ENCODE measurements around the gene AOPEP. TPM values are rescaled to one million over a fixed set of nuclear protein-coding genes. Genes with fewer than 3 reads are reported as not detected.

AOPEP gene
- total and polyA plus RNA-seq, 2 of the 13 experiments (the other 11 are each of a cell fraction or from before 2014, with no cell fraction given), result 22.2 to 41.6 TPM

DNA sequence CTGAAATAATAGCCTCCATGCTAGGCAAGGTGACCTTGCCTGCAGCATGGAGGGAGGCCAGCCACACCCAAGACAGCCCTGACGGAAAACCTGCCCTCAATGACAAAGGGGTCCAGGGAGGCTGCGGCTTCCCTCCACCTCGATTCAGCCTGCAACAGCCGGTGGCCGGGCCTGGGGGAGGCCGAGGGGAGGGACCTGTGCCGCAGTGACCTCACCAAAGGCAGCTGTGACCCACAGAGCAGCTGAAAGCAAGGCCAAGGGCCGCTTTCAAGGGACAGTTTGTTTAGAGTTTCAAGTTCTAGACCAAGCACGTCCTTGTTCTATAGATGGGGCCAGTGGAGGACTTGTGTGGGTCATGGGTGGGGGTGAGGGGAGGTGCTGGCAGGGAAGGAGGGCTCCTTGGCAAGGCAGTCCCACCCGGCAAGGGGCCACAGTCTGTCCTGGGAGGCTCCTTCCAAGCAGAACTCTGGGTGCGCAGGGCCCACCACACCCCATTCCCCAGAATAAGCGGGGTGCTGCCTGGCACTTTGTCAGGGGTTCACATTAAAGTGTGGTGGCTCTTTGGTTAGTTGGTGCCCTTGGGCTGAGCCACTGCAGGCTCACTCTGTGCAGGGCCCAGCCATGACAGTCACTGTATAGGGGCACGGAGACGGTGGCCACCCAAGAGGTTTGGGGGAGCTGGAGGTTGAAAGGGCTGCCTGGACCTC lies 364.5 kb downstream of the AOPEP start (continued):
- no peak for TF ChIP-seq MXD1 (CRISPR knock-in tag; IDR thresholded peaks at IDR 0.05)
- no peak for TF ChIP-seq NCOA2 (CRISPR knock-in tag; IDR thresholded peaks at IDR 0.05)
- TF ChIP-seq NFATC3 (CRISPR knock-in tag; IDR thresholded peaks at IDR 0.05), result no peak
- peak; percentile 82 for TF ChIP-seq RBM22 (optimal IDR thresholded peaks at IDR 0.05; ENCODE audit: low read length)
- peak; percentile 91 for TF ChIP-seq AGO2 (optimal IDR thresholded peaks at IDR 0.05; ENCODE audit: low read depth, low read length)
- TF ChIP-seq NFYC (CRISPR knock-in tag; IDR thresholded peaks at IDR 0.05), result no peak

GRCh38 chr9:95091601-95092261 lies 365.2 kb downstream of the AOPEP start:
- Histone ChIP-seq H3K27me3 (ENCODE audit: control insufficient read depth in 1 of 2, insufficient read depth in 2 of 2, low read length in 2 of 2) (no peaks in the 10 kb centered on the region), H3K4me2 (ENCODE audit: low read depth, low read length) (no peak overlapping the region), H4K20me1 (ENCODE audit: insufficient read depth, low read length) (peaks cover 3% of the 10 kb centered on the region; the same call in 1 of the 2 replicates), H3K4me3 (replicated peaks in 1 of 3; ENCODE audit: insufficient read depth in 1 of 3, low read depth in 2 of 3, low read length in 3 of 3) (no peak overlapping the region), H3K4me1 (ENCODE audit: insufficient read depth, low read length) (peaks cover 18% of the 10 kb centered on the region), H3K9ac (ENCODE audit: insufficient read depth, low read depth, low read length) (no peak overlapping the region), H3K9me3 (ENCODE audit: low read length) (no peaks in the 10 kb centered on the region), H2AFZ (ENCODE audit: low read length) (no peak overlapping the region), H3K27ac (ENCODE audit: extremely low read length, insufficient read depth, low read length) (no peak overlapping the region), H3K79me2 (ENCODE audit: insufficient read depth, low read length) (no peaks in the 10 kb centered on the region), H3K36me3 (replicated peaks in 1 of 2; ENCODE audit: control insufficient read depth in 1 of 2, insufficient read depth in 2 of 2, low read length in 2 of 2) (peaks cover 7 to 16% of the 10 kb centered on the region in 2 experiments; a peak in 3 of 5 replicates)
- DNase-seq (ENCODE audit: low spot score), result no peak
- peak; percentile 11 for ATAC-seq
- no peak for FAIRE-seq
- 82% methylated on average over 3 of the region's 12 CpGs for WGBS (ENCODE audit: low lambda C conversion rate)
- CTCF ChIA-PET (ENCODE audit: low intra/inter-chr PET ratio, low total read pairs), result no interaction called here
- intact Hi-C loops (cut with micrococcal nuclease; ENCODE audit: unreplicated experiment) (no loop called here), in situ Hi-C loops (cut with HindIII; ENCODE audit: extremely low pct_ligation_motif_present, low pct_unique_long_range_greater_than_20kb) (no loop called here)
- TF ChIP-seq ZNF543 (CRISPR knock-in tag; IDR thresholded peaks at IDR 0.05) (0 out of 2 replicates have a peak, but pooled peaks have one; percentile 21), REPIN1 (CRISPR knock-in tag; IDR thresholded peaks at IDR 0.05; ENCODE audit: borderline replicate concordance, low read depth) (0 out of 2 replicates have a peak, but pooled peaks have one; percentile 4), HOXA9 (CRISPR knock-in tag; IDR thresholded peaks at IDR 0.05; ENCODE audit: borderline replicate concordance) (no peak), POLR2AphosphoS5 (IDR thresholded peaks at IDR 0.05; ENCODE audit: low read depth, low read length) (peak; percentile 22; the same call in 1 of the 2 replicates)
- no TSS peak for BruUV-seq (replicated peaks)
- POLR2A ChIA-PET, result no interaction called here
